Gastrocnemius medialis (tissue), 4 donors: Measurements from ENCODE around the gene MS4A13. TPM values are rescaled to one million over a fixed set of nuclear protein-coding genes. Genes with fewer than 3 reads are reported as not detected.

Source experiments
- ATAC-seq, 2 donors: fragments of 150-250 bp; one replicate each; pipeline ENCODE4 v1.9.1; 2016
- DNase-seq, 2 donors: peaks; one replicate each; pipeline ENCODE4 v3.0.0-alpha.2; 2019
- H3K27ac ChIP-seq, 4 donors: fragments of 200-600 bp; sonication (generic); 1 replicate in 1 of 4; 2 replicates in 3 of 4; pipeline ENCODE4 v1.5.1; 2016 to 2018; ENCODE audit warnings: mild to moderate bottlenecking in 2 of 4, moderate library complexity in 1 of 4
- H3K27me3 ChIP-seq, 3 donors: fragments of 200-600 bp; sonication (generic) in 2 of 3; 1 replicate in 1 of 3; 2 replicates in 2 of 3; pipeline versions ENCODE4 v1.5.1 to v1.6.0; 2016 to 2019; ENCODE audit warnings: mild to moderate bottlenecking in 1 of 3, moderate library complexity in 1 of 3
- H3K36me3 ChIP-seq, 2 donors: fragments of 200-600 bp; sonication (generic) in 1 of 2; one replicate each; pipeline ENCODE4 v1.5.1; 2017 to 2018
- H3K4me1 ChIP-seq, 2 donors: fragments of 200-600 bp; sonication (generic) in 1 of 2; one replicate each; pipeline ENCODE4 v1.5.1; 2016 to 2017; ENCODE audit warnings: mild to moderate bottlenecking in 2 of 2
- H3K4me3 ChIP-seq, 4 donors: fragments of 200-600 bp; sonication (generic) in 3 of 4; 1 replicate in 1 of 4; 2 replicates in 3 of 4; pipeline ENCODE4 v1.5.1; 2016 to 2019; ENCODE audit warnings: mild to moderate bottlenecking in 2 of 4
- H3K9me3 ChIP-seq, 3 donors: fragments of 200-600 bp; sonication (generic) in 2 of 3; 1 replicate in 1 of 3; 2 replicates in 2 of 3; pipeline ENCODE4 v1.5.1; 2016 to 2019
- POLR2A ChIP-seq, 2 donors: fragments of 450-650 bp; IDR thresholded peaks; one replicate each; pipeline ENCODE4 v1.6.1; 2017; ENCODE audit warnings: antibody characterized with exemption in 2 of 2, mild to moderate bottlenecking in 2 of 2, moderate library complexity in 2 of 2
- in situ Hi-C, 4 donors: fragments of 200-750 bp; cut with MboI; loops; one replicate each; pipeline versions ENCODE4 v1.15.0 to v1.8.0; 2017; ENCODE audit warnings: low sequenced_read_pairs in 4 of 4
- intact Hi-C: fragments of 100-400 bp; cut with DNase I; formaldehyde crosslinking; loops from one replicate; pipeline ENCODE4 v1.15.1; 2023; ENCODE audit warnings: low total_unique reads
- total RNA-seq, 4 donors: library from RNA; depleted of rRNA; stranded (reverse); fragments of >200 nt; gene quantifications; one replicate each; pipeline versions ENCODE4 v1.1.0 to v1.2.3, GENCODE V29; 2016
- TF ChIP-seq, protein P1 (sequence below), 5 experiments: fragments of 450-650 bp in 3 of 5; fragments of 200-600 bp in 2 of 5; sonication (generic) in 2 of 5; IDR thresholded peaks in 4 of 5; conservative IDR thresholded peaks in 1 of 5; 1 replicate in 4 of 5; 2 replicates in 1 of 5; pipeline ENCODE4 v1.5.1; 2016 to 2019; ENCODE audit warnings: antibody characterized with exemption in 5 of 5, mild to moderate bottlenecking in 3 of 5, moderate library complexity in 3 of 5

Gene MS4A13
- total RNA-seq, 4 donors from 2014 or later: not detected

DNA sequence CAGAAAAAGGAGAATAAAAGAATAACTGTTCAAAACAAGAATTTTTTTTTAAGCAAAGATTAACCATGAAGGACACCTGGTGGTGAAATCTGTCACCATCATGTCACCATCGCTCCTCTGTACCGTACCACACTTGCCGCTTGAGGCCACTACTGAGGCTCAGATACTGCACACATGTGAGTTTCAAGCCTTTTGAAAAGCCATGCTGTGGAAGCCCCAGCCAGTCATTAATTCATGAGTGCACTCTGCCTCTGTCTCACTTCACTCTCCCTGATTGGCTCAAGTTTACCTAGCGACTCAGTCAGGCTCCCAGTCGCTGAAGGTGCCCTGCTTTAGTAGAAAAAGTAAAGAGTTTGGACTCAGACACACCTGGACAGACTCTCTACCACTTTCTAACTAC is 29.2 kb upstream of the MS4A13 start:
- no peak for TF ChIP-seq POLR2A (IDR thresholded peaks at IDR 0.05)
- TF ChIP-seq, protein P1, sequence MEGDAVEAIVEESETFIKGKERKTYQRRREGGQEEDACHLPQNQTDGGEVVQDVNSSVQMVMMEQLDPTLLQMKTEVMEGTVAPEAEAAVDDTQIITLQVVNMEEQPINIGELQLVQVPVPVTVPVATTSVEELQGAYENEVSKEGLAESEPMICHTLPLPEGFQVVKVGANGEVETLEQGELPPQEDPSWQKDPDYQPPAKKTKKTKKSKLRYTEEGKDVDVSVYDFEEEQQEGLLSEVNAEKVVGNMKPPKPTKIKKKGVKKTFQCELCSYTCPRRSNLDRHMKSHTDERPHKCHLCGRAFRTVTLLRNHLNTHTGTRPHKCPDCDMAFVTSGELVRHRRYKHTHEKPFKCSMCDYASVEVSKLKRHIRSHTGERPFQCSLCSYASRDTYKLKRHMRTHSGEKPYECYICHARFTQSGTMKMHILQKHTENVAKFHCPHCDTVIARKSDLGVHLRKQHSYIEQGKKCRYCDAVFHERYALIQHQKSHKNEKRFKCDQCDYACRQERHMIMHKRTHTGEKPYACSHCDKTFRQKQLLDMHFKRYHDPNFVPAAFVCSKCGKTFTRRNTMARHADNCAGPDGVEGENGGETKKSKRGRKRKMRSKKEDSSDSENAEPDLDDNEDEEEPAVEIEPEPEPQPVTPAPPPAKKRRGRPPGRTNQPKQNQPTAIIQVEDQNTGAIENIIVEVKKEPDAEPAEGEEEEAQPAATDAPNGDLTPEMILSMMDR (IDR thresholded peaks at IDR 0.05 in 4 of 5, conservative IDR thresholded peaks at IDR 0.05 in 1 of 5): no peak
- Histone ChIP-seq H3K36me3 (no peaks in the 10 kb centered on the region), H3K27ac (no peak overlapping the region), H3K27me3 (no peaks in the 10 kb centered on the region), H3K4me1 (no peaks in the 10 kb centered on the region), H3K9me3 (no peaks in the 10 kb centered on the region), H3K4me3 (no peak overlapping the region)
- intact Hi-C loops: no loop called here
- in situ Hi-C loops: no loop called here
- no peak for DNase-seq
- no peak for ATAC-seq

DNA sequence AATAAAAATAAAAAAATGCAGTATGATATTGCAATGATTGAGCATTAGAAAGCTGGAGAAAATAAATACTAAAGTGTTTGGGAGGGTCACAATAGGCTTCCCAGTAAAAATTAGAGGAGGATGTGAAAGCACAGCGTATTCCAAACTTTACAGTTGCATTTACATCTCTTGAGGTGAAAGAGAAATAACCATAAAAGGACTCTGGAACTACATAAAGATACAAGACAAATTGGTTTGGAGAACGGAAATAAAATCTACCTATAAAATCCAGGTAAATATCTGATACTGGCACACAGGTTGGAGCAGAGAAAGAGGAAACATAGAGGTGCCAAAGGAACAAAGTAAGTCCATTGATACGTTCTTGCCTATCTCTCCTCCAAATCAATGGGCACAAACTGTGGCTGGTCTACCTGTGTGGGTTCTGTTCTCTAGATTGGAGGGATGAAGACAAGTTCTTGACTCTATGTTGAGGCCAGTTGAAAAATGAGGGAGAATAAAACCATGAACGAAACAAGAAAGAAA is 22.6 kb upstream of the MS4A13 start, which contains the start of gene MS4A12:
Gene MS4A12, plus strand, starts transcription at position 291 of the 522 bp plus-strand sequence. CDS start 4,541 bp downstream, outside the sequence.
- ATAC-seq: no peak
- H3K4me1 ChIP-seq: no peaks in the 10 kb centered on the region
- no peaks in the 10 kb centered on the region for H3K27me3 ChIP-seq
- DNase-seq: no peak
- intact Hi-C loops: no loop called here
- no peaks in the 10 kb centered on the region for H3K36me3 ChIP-seq
- in situ Hi-C loops: no loop called here
- TF ChIP-seq POLR2A (IDR thresholded peaks at IDR 0.05): no peak
- TF ChIP-seq, protein P1 (IDR thresholded peaks at IDR 0.05 in 4 of 5, conservative IDR thresholded peaks at IDR 0.05 in 1 of 5): no peak
- H3K4me3 ChIP-seq: no peak within 1 kb of the TSS
- no peaks in the 10 kb centered on the region for H3K9me3 ChIP-seq
- H3K27ac ChIP-seq: no peak within 1 kb of the TSS

DNA sequence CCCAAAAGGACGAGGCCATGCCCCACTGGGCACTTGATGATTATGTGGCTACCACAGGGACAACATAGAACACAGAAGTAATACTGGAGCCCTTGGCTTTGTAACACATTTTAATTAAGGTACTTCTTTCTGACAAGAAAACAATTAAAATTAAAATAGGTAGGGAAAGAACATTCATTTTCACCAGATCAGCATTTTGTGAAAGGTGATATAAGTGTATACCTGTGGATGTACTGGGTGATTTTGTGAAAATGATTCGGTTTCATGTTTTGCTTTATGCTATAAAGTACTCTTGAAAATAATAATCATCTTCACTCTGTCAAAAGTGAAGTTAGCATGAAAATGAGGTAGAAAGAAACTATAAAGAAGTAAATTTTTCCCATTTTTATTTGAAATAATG is 21.7 kb upstream of the MS4A13 start:
- intact Hi-C loops: no loop called here
- no peak for TF ChIP-seq POLR2A (IDR thresholded peaks at IDR 0.05)
- TF ChIP-seq, protein P1 (IDR thresholded peaks at IDR 0.05 in 4 of 5, conservative IDR thresholded peaks at IDR 0.05 in 1 of 5): no peak

DNA sequence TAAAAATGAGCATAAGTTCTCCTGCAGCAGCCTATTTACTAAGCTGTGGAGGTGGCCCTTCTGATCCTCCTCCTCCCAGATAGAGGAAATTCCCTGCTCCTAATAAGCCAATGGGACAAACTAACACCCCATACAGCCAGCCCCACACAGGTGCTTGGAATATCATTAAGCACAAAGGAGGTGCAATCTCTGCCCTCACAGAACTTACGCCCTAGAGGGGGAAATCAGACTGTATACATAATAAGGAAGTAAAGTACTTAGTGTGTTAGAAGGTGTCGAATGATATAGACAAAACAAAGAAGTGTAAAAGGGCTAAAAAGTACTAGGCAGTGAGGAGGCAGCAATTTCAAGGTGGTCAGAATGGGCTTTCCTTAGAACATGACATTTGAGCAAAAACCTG is 16.8 kb upstream of the MS4A13 start:
- Histone ChIP-seq H3K9me3 (no peaks in the 10 kb centered on the region), H3K36me3 (no peaks in the 10 kb centered on the region), H3K27ac (no peak overlapping the region), H3K27me3 (no peaks in the 10 kb centered on the region), H3K4me3 (no peak overlapping the region), H3K4me1 (no peaks in the 10 kb centered on the region)
- intact Hi-C loops (no loop called here), in situ Hi-C loops (no loop called here)
- no peak for DNase-seq
- ATAC-seq: no peak
- TF ChIP-seq, protein P1 (IDR thresholded peaks at IDR 0.05 in 4 of 5, conservative IDR thresholded peaks at IDR 0.05 in 1 of 5): no peak
- TF ChIP-seq POLR2A (IDR thresholded peaks at IDR 0.05): no peak

More for the DNA sequence above, 21.7 kb upstream of the MS4A13 start:
- Histone ChIP-seq H3K9me3 (no peaks in the 10 kb centered on the region), H3K4me1 (no peaks in the 10 kb centered on the region), H3K4me3 (no peak overlapping the region), H3K27ac (no peak overlapping the region), H3K36me3 (no peaks in the 10 kb centered on the region), H3K27me3 (no peaks in the 10 kb centered on the region)
- no peak for ATAC-seq
- in situ Hi-C loops: no loop called here
- DNase-seq: no peak

DNA sequence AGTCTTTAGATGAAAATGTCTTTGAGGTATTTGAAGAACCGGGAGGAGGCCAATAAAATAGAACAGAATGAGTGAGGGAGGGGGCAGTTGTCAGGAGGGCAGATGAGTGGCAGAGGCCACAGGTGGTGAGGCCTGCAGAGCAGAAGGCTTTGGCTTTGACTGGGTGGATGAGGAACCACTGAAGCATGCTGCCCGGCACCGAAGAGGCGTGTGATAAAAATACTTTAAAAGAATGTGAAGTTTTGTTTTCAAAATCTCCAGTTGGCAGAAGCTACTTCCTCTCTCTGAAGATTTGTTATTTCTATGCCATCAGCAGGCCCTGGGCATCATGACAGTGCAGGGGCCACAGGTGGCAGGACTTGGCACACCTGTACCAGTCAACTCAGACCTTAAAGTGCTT is 16.3 kb upstream of the MS4A13 start:
- Histone ChIP-seq H3K27ac (no peak overlapping the region), H3K27me3 (no peaks in the 10 kb centered on the region), H3K36me3 (no peaks in the 10 kb centered on the region), H3K9me3 (no peaks in the 10 kb centered on the region), H3K4me1 (no peaks in the 10 kb centered on the region), H3K4me3 (no peak overlapping the region)
- DNase-seq: no peak
- no peak for TF ChIP-seq POLR2A (IDR thresholded peaks at IDR 0.05)
- TF ChIP-seq, protein P1 (IDR thresholded peaks at IDR 0.05 in 4 of 5, conservative IDR thresholded peaks at IDR 0.05 in 1 of 5): no peak
- in situ Hi-C loops (no loop called here), intact Hi-C loops (no loop called here)
- no peak for ATAC-seq
